ENCODE data around the gene XK.

Gene XK

GRCh38 chrX:37684973-37685372, 618 bp upstream of the XK start:
- no peak overlapping the region for H3K4me3 ChIP-seq (ENCODE audit: low read depth, low read length)
- ChIA-PET POLR2A (no interaction called here), CTCF (no interaction called here)
- TF ChIP-seq CTCF (IDR thresholded peaks at IDR 0.05; ENCODE audit: insufficient read depth, low read length, missing control alignments) = no peak
- DNase-seq (ENCODE audit: low read depth, low spot score) = no peak

- H3K4me3 ChIP-seq (ENCODE audit: low read depth, low read length) = no peak overlapping the region
- POLR2A ChIA-PET = no interaction called here
- CTCF ChIA-PET = no interaction called here
- DNase-seq (ENCODE audit: low read depth, low spot score) = no peak
- TF ChIP-seq CTCF (IDR thresholded peaks at IDR 0.05; ENCODE audit: insufficient read depth, low read length, missing control alignments) = no peak
These were observed 891 bp downstream of the XK start for GRCh38 chrX:37686369-37686995.

GRCh38 chrX:37686996-37687395, 1.4 kb downstream of the XK start:
- no peak for DNase-seq (ENCODE audit: low read depth, low spot score)
- TF ChIP-seq CTCF (IDR thresholded peaks at IDR 0.05; ENCODE audit: insufficient read depth, low read length, missing control alignments) = no peak
- POLR2A ChIA-PET = no interaction called here
- no peak overlapping the region for H3K4me3 ChIP-seq (ENCODE audit: low read depth, low read length)
- CTCF ChIA-PET = no interaction called here

GRCh38 chrX:37690119-37690518, 4.5 kb downstream of the XK start:
- no peak for DNase-seq (ENCODE audit: low read depth, low spot score)
- TF ChIP-seq CTCF (IDR thresholded peaks at IDR 0.05; ENCODE audit: insufficient read depth, low read length, missing control alignments) = no peak
- ChIA-PET CTCF (no interaction called here), POLR2A (no interaction called here)
- no peak overlapping the region for H3K4me3 ChIP-seq (ENCODE audit: low read depth, low read length)

GRCh38 chrX:37692918-37693317, 7.3 kb downstream of the XK start:
- no peak for DNase-seq (ENCODE audit: low read depth, low spot score)
- POLR2A ChIA-PET = no interaction called here
- no peak for TF ChIP-seq CTCF (IDR thresholded peaks at IDR 0.05; ENCODE audit: insufficient read depth, low read length, missing control alignments)
- CTCF ChIA-PET = no interaction called here
- H3K4me3 ChIP-seq (ENCODE audit: low read depth, low read length) = no peak overlapping the region

- no peak for DNase-seq (ENCODE audit: low read depth, low spot score)
- CTCF ChIA-PET = no interaction called here
- TF ChIP-seq CTCF (IDR thresholded peaks at IDR 0.05; ENCODE audit: insufficient read depth, low read length, missing control alignments) = no peak
- H3K4me3 ChIP-seq (ENCODE audit: low read depth, low read length) = no peak overlapping the region
- POLR2A ChIA-PET = no interaction called here
These were observed 11.7 kb downstream of the XK start for GRCh38 chrX:37697169-37697760.
